Nucleus accumbens (tissue), 56 donors: ENCODE results near the gene PPA1.
"Not testable (repeated sequence)": the region's sequence is repeated elsewhere in the genome, so short reads cannot be mapped to it uniquely, and the experiment has no call there.

Experiments used
- DNase-seq, 56 donors: peaks; one replicate each; lab custom pipeline; 2025; lab: John Stamatoyannopoulos, UW

The PPA1 gene

DNA sequence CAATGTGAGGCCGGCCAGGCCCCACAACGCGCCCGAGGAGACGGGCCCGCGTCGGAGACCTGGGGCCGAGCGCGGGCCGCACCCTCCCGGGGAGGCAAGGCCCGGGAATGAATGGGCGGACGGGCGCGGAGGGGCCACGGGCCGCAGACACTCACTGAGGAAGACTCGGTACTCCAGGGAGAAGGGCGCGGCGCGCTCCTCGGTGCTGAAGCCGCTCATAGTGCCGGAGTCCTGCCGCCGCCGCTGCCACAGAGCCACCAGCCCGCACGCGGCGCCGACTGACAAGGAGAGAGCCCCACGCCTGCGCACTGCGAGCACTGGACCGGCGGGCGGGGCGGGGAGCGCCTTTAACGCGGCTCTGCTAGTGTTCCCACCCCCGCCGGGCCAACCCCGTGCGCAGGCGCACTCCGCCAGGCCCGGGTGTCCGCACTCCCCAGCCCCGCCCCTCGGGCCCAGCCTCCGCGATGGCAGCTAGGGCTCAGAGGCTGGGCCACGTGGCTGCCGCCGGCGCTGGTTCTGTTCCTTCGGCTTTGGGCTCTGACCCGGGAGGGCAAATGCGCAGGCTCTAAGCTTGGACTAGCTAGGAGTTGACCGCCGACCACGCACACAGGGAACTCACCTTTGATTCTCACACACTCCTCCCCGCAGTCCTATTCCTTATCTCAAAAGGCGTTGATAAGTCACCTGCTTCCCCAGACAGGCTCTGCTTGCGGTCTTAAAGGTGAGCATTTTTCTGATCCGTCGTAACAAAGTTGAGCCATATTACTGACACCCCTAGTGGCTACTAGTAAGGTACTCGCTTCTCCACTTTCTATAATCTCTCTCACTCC, at the start of gene PPA1:
Gene PPA1, minus strand, starts transcription at position 321 of the 830 bp plus-strand sequence. Its CDS starts 102 bp downstream, at position 219.
- DNase-seq: peak; percentile 83 to 100 (median 97)

GRCh38 chr10:70281609-70282008, 48.4 kb upstream of the PPA1 start:
- DNase-seq: no peak

GRCh38 chr10:70280099-70280498, 46.9 kb upstream of the PPA1 start:
- DNase-seq: no peak

DNA sequence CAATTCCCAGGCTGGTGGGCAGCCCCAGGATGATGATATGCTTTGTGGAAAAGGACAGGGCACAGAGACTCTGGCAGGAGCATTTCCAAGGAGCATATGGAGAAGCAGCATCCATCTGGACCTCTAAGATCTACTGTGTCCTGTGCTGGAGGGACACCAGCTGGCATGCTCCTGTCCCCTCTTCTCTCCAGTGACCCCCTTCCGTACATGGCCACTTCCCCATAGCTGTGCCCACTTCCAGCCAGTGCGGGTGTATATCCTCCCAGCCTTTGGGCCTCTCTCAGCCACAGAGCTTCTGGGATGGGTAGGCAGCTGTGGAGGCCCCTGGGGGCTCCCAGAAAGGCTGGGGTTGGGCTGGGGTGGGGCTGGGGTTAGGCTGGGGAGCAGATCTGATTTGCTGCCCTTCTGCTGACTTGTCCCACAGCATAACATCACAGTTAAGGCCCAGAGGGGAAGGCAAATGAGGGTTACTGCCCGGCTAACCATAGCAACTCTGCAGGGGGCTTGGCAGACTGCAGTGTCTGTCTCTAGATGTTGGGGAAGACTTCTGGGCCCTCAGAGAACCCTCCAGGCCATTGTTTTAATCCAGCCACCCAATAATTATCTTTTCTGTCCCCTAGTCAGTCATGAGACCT, 44.3 kb upstream of the PPA1 start:
- no peak for DNase-seq

GRCh38 chr10:70274643-70275042, 41.4 kb upstream of the PPA1 start:
- DNase-seq: peak in 25 of 56 donors; percentile 7 to 67 (median 31)

DNA sequence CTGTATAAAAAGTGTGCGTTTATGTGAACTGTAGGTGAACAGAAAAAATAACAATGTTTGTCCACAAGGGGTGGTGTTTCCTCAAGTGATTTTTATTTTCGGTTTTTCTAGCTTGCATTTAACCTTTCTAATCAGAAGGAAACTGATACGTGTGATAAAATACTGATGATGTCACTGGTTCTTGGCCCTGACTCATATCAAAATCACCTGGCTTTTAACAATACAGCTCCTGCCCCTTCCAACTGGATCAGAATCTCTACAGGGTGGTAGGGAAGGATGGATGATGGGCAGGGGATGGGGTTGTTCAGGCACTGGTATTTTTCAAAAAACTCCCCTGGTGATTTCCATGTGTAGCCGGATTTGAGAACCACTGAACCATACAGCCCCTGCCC, 39.7 kb upstream of the PPA1 start:
- DNase-seq: no peak

- peak in 4 of 56 donors; percentile 6 to 25 (median 12) for DNase-seq
Observed at GRCh38 chr10:70271996-70272924, 39.0 kb upstream of the PPA1 start.

DNA sequence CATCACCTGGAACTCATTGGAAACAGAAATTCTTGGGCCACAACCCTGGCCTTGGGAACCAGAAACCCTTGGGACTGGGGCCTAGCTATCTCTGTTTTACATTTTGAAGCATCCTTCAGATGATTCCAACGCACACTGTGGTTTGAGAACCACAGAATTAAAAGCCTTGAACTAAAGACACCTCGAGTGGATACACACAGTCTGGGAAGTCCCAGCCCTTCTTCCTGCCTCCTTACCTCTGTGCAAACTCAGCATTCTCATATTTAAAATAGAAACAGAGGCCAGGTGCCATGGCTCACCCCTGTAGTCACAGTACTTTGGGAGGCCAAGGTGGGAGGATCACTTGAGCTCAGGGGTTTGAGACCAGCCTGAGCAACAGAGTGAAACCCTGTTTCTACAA, 37.7 kb upstream of the PPA1 start:
- no peak for DNase-seq

DNA sequence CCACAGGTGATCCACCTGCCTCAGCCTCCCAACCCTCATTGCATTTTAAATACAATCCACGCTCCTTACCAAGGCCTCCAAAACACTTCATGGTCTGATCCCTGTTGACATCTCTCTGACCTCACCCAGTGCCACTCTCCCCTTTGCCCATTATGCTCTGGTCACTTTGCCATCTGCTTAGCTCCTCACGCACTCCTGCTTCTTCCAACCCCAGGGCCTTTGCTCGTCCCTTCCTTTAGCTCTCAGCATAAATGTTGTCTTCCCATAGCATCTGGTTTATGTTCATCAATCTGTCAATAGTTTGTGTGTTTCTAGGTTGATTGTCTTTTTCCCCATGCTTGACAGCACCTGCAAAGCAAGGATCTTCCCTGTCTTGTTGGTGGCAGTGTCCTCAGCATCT, 36.5 kb upstream of the PPA1 start:
- DNase-seq: no peak

- DNase-seq: no peak
Observed at GRCh38 chr10:70268376-70268775, 35.1 kb upstream of the PPA1 start.

- DNase-seq: no peak
Observed at GRCh38 chr10:70267161-70267933, 34.1 kb upstream of the PPA1 start.

DNA sequence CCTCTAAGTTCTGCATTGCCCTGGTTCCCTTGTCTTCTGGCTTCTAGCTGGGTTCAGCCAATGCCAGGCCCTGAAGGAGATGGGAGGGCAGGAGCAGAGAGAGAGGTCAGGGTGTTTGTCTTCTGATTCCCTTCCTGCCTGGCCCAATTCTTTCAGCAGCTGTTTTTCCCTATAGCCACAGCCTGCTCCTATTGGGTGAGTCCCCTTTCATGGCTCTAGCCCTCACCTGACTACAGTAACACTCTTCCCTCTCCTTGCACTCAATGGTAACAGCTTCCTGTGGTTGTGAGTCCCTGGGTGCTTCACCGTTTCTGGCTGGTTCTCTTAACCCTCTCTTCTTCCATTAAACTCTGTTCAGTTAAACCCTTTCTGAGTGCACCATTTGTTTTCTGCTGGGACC, 33.5 kb upstream of the PPA1 start:
- no peak for DNase-seq

DNA sequence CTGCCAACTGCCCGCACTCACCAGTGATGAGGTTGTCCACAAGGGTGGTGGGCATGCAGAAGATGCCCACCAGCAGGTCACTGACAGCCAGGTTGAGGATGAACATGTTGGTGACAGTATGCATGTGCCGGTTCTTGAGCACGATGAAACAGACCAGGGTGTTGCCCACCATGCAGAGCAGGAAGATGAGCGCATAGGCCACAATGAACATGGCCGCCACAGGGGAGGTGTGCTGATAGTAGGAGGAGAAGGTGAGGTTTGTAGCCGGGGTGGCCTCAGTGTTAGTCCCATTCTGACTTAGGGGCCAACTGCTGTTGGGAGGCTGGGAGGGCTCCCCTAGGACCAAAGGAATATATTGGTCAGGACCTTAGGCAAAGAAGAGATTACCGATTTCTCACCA, 32.8 kb upstream of the PPA1 start:
- no peak for DNase-seq

DNA sequence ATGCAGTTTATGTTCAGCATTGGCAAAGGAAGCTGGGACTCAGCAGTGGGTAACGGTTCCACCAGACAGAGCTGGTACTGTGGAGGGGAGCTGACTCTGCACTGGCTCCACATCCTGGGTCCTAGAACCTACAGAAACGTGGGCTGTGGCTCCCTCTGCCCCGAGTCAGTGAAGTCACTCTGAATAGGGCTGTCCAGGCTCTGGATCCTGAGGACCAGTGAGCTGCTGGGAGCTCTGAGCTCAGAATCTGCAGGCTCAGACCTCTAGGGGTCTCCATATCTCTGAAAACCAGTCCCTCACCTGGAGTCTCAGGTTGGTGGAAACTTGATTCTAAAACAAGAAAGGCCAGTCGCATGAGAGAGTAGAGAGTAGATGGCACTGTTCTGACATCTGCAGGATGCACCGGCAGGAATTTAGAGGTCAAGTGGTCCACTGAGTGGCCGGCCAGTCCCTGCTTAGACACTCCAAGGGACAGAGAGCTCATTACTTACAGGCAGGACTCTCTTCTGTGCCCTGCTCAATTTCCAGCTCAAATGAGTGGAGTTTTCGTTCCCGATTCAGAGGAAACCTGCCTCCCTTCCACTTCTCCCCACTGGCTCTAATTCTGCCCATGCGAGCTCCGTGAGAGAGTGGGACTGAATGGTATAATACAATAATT, 31.9 kb upstream of the PPA1 start:
- DNase-seq: peak in 8 of 56 donors; percentile 7 to 40 (median 20)

DNA sequence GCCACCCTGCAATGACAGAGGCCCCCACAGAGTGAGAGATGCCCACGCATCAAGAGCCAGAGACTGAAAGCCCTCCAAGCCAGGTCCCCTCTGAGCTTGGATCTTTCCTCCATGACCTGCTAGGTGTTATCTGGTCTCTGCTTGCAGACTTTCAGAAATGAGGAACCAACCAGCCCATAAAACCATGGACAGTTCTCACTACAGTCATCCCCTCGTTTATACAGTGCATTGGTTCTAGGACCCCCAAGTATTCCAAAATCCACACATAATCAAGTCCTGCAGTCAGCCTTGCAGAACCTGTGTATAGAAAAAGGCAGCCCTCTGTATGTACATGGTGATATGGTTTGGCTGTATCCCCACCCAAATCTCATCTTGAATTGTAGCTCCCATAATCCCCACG, 27.5 kb upstream of the PPA1 start:
- no peak for DNase-seq

- no peak for DNase-seq
Observed at GRCh38 chr10:70260259-70260658, 27.0 kb upstream of the PPA1 start.

DNA sequence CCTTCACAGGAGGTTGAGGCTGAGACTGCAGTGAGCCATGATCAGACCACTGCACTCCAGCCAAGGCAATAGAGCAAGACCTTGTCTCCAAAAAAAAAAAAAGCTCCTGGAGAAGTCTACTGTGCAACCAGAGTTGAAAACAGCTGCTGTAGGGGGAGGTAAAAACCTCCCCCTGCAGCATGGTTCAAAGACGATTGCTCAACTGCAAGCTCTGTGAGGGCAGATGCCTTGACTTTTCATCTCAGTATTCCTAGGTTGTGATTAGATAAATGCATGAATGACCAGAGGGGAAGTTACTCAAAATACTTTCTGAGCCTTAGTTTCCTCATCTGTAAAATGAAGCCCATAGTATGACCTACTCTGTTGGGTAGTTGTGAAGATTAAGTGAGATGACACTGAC, 25.0 kb upstream of the PPA1 start:
- no peak for DNase-seq

GRCh38 chr10:70257816-70258215, 24.6 kb upstream of the PPA1 start:
- DNase-seq: not testable (repeated sequence)

DNA sequence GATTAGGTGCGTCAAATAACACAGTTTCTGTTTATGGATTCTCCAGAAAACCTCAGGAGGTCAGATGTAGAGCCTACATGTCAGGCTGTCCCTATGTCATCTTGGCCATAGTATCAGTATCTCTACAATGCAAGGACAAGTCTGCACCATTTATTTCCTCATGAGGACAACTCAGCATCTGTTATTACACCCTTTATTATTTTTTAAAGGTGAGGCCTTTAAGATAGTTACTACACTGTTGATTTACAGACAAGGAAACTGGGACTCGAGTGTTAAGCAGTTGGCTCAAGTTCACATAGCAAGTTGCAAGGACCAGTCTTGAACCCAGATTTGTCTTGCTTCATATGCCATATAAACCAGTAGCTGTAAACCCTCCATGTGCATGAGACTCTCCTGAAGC, 23.2 kb upstream of the PPA1 start:
- DNase-seq: no peak
